HG03571 (cell line): ENCODE results near the gene MYO1E.

Experiments
- ATAC-seq: cut with Tn5 transposase; IDR thresholded peaks from one replicate; pipeline ENCODE4 v1.9.1; 2021; ENCODE audit not compliant: unreplicated experiment

The MYO1E gene

DNA sequence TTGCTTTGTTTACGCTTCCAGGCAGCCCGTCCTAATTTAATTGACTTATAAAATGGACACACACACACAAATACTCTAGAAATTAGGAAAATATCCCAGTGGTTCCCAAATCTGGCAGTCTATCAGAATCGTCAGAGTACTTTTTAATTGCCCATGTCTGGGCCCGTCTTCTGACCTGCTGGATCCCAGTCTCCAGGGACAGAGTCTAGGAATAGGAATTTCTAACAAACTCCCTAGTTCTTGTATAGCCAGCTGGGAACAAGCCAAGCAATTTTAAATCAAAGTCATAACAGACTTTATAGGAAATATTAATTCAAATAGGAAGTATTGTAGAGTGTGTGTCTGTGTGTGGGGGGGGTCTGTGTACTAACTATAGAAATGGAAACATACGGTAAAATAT, 132.6 kb downstream of the MYO1E start:
- ATAC-seq = no peak

DNA sequence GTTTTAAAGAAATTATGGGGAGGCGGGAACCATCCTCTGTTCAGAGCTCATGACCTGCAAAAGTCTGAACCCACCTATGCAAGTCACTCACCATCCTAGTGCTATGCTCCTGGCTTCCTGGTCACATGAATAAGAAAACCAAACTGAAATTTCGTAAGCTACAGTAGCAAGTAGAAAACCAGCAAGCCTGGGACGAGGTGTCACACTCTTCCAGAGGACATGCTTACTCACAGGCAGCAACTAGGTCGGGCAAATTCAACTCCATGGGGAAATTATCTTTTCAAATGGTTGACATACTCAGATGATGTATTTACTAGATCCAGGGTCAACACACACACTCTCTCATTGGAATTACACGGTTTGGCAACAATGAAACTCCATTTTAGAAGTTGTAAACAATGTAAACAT, 134.7 kb downstream of the MYO1E start:
- ATAC-seq = peak; percentile 35

DNA sequence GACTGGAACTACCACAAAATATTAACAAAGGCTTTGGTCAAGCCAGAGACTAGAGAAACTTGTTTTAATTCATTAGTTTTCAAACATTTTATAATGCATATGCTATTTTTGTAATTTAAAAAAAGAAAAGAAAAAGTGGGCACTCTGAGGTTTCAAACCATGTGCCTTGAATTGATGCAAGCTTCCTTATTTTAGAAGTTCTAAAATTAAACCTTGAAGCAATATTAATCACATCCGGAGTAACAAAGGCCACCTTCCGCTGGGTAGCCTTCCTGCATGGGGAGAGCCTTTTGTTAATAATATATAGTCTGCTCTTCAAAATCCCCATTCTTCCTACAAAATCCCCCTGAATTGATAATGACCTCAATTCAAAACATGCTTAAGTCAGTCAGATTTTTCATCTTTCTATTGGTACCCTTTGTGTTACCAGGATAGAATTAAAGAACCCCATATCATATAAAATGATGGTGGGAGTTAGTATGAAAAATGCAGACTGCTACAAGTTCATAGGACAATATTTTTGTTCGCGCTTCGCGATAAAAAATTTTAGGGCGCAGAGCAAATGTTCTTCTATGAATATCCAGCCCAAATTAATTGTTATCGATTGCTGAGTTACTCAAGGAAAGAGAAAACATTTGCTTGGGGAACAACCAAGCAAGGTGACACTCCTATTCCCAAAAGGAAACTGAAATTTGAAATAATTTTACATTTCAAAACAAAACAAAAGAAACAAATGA, 135.4 kb downstream of the MYO1E start:
- peak; percentile 78 for ATAC-seq

DNA sequence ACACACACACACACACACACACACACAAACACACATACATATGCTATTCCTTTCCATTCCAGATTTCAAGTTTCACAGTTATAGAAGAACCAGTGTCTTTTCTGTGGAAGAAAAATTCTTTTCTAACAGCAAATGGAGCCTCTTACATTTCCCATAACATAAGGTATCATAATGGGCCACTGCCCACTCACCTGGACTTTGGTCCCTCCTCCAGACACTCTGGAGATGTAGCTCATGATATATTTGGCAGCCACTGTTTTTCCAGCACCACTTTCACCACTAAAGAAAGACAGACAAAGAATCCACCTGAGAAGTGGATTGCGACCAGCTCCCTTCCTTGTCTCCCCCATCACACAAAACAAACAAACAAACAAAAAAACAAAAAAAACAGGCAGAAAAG, 136.3 kb downstream of the MYO1E start:
- no peak for ATAC-seq

DNA sequence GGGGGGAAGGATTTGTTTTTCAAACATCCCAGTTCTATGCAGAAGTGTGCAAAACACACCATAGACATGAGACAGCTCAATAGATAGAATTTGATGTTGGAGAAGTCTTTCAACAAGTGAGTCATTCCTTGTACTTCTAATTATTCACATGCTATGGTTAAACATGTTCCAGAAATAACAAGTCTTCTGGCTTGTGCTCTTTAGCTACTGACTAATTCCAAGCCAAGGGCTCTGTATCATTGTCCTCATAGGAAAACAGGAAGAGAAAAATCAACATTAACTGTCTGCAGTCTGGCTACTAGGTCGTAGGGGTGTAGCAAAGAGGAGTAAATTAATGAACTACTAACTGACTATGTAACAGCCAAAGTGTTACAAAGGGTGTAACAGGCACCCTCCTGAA, 140.2 kb downstream of the MYO1E start:
- no peak for ATAC-seq

DNA sequence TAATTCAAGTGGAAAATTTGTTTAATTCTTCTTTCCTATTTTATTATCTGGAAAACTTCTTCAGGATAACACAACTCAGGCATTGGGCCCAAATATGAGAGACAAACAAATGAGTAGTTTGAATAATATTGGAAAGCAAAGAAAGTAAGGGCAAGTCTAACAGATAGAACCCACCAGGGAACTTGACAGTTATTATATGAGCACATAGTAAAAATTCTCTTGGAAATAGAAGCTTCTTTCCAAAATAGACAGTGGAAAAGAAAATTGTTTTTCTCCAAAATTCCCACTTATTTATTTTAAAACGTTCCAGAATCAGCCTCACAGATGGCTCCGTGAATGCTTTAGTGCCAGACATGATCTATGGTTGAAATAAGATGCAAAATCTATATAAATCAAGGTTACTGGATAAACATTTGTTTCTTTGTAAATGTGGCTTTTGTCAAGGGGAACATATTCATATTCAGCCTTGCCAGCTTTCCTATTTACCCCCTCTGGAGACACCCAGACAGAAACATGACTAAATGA, 142.1 kb downstream of the MYO1E start:
- ATAC-seq = no peak

DNA sequence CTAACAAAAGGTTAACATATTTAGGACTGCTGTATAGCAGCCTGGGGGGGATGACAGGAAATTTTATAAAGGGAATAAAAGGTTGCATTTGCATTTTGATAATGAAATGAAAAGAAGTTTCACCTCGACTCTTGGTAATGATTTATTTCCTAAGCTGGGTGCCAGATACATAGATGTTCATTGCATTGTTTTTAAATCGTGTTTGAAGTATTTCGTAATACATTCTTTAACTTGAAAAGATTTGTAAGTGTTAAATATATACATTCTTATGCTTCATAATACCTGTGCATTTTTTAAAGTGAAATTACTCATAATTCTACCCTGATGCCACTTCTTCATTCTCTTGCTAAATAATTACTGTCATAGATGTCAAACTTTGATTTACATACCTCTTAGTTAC, 143.2 kb downstream of the MYO1E start:
- no peak for ATAC-seq

DNA sequence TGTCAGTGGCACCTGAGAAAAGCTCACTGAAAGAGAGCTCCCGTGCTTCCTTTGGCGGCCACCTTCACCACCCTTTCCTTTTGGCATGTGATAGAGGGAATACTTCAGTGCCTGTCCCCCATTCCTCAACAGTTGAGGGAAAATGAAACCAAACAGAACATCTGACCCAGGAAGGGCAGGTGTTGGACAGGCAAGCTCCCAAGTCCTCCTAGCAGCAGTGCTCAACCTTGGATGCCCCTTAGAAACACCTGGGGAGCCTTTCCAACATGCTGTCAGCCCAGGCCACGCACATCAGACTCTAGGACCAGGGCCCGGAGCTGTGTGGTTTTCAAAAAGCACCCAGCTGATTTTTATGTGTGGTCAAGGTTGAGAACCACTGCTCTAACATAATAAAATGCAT, 143.7 kb downstream of the MYO1E start:
- ATAC-seq = no peak

DNA sequence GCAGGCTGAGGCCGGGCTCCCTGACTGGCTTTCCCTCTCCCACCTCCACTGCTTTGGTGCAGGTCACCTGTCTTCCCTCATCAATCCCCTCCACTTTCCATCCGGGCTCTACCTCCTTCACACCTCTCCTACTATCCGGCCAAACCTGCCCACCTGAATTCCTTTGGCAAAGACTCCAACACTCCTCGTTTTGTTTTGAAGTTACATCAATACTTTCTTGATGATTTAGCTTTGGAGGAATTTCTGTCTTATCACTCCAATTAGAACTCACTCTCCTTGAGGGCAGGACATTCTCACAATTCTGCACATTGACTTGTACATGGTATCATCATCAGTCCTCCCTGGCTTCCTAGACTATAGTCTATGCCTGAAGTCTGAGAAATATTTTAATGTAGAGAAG, 145.7 kb downstream of the MYO1E start:
- ATAC-seq = no peak

DNA sequence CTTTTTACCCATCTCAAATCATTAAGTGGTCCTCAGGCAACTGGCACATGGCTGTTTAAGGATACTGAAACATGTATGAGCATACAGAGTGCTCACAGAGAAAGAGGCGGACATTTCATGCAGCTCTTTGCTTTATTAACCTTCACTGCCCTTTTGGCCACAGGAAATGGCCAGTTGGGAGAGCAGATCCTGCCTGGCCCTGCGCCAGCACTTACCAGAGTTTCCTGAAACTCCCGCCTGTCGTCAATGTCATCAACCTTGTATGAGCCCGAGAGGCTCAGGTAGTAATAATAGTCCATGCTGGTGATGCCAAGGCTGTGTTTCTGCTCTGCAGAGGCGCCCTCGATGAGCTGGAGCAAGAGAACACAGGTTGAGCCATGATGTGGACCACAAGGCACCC, 148.2 kb downstream of the MYO1E start:
- ATAC-seq = no peak

DNA sequence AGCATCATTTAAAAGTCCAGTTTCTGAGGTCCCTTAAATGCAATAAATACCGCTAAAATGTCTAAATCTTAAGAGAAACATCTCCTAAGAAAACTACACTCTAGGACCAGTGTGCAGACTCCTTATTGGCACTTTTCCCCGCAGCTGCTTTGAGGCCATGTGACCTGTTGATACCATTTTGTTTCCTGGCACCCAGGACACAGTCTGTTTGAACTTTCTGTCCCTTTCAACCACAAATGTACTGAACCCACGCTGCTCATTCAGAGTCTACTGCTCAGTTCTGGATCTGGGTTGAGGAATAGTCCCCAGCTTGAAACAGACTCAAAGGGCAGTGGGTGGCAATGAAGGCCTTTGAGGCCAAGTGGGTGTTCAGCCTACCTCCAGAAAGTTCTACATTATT, 148.9 kb downstream of the MYO1E start:
- no peak for ATAC-seq

DNA sequence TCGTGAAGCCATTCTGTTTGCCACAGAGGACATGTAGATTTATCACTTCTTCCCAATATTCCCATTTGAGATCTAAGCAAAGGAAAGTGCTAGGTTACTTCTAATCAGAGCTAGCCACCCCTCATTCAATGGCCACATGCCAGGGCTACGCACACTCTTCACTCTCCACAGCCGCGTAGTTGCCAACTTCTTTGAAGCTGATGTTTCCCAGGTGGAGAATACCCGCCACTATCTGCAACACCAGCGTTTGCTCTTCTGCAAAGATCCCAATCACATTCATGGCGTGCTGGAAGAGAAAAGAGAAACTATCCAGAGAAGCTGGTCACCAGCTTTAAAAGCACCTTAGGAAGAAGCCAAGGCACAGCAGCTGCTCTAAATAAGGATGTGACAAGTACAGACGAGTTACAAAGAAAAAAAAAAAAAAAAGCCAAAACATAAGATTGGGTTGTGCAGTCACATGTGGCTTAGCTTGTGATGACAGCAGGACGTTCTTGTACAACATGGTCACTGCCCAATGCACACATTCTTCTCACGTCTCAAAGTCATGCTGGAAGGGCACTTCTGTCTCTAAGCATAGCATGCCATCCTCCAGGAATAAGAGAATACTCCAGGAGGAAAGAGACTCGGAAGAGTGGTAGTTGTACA, 149.6 kb downstream of the MYO1E start:
- no peak for ATAC-seq

DNA sequence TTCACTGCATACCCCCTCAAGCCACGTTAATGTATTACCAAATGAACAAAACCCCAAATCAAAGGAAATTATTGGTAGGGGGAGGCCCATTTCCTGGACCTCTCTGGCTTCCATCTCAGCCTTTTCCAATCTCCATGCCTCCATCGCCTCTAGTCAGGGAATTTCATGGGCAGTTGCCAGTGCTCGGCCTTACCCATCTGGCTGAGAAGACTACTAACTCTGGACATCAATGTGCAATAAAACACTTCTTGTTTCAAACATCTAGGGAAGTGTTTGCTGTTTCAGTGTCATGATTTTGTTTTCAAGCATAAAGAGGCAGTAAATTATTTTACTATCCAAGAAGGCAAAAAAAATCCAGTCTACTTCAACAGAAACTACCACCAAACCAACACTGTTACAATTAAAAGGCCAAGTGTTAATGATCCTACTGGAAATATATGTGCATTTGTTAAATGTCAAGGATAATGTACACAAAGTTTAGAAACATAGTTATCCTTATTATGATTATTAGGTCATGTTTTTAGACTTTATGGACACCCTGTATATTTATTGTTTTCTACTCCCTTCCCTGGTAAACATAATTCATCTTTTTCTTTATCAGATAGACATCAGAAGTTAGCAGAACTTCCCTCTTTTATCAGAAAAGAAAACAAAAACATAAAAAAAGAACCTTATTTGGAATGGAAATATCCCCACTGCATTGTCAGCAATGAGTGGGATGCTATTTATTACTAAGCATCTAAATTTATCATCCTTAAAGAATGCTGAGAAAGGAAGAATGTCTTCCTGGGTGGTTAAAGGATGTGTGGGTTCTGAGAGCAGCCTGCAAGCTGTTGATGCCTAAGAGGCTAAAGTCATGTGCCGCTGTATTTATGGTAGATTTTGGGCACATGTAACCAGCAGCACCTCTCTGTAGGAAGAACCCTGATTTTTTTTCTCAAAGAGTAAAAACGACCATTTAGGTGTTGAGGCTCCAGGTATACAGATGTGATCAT, 150.9 kb downstream of the MYO1E start:
- no peak for ATAC-seq

DNA sequence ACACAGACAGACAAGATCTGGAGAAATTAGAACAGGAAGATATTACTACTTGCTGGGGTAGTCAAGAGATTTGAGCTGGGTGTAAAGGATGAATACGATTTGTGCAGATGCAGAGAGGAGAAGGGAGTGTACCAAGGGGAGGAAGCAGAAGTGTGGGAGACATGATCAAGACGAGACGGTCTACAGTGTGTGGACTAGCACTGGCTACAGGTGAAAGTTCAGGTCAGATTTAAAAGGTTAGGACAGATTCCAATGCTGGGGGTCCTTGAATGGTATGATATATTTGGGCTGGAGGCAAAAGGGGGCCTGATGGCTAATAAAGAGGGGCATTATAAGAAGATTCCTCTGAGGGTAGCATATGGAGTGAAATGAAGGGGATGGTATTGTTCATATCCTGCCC, 154.0 kb downstream of the MYO1E start:
- ATAC-seq = no peak

DNA sequence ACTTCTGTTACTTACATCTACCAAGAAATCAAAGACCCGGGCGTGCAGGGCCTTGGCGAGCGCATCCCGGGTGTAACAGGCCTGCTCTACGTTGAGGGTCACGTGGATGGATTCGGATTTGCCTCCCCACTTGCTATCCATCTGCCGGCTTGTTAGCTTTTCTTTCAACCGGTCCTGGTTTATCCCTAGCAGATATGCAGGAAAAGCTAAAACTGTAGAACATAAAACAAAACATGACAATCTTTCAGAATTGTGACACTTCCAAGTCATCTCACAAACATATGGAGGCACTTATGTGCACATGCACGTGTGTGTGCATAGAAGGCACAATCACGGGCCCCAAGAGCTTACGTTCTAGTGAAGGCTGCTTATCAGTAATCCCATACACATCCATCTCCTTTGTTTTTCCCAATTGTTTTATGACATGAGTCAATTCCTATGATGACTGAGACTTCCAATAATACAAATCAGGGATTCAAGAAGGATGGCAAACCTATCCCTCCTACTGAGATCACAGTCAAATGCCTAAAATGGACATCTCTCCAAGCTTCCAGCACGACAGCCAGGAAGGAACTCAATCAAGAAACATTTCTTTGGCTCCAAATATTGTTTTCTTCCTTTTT, 154.7 kb downstream of the MYO1E start:
- no peak for ATAC-seq

DNA sequence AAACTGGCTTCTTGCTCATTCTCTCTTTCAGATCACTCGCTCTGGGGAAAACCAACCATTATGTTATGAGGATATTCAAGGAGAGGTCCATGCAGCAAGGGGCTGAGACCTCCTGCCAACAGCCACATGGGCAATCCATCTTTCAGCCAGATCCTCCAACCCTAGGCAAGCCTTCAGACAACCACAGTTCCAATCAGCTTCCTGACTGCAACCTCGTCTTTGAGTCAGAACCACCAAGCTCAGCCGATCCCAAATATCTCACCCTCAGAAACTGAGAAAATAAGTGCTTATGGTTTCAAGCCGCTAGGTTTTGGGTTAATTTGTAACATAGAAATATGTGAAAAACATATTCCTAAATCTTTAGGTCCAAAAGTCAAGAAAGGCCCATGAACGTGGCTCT, 155.8 kb downstream of the MYO1E start:
- ATAC-seq = no peak

DNA sequence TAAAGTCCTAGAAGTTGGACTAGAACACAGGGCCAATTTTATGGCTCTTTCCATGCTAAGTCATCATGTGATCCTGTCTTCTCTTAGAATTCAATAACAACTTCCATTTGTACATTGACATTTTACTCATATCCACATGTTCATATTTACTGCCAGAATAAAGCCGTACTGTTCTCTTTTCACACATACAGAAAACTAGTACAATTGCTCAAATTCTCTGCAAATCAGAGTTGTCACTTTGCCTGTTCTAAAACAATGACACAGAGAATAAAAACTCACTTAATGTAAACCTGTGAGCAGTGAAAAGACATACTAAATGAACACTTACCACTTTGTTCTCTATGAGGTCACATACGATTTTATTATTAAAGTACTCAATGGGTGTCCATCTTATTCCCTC, 162.5 kb downstream of the MYO1E start:
- ATAC-seq = no peak

DNA sequence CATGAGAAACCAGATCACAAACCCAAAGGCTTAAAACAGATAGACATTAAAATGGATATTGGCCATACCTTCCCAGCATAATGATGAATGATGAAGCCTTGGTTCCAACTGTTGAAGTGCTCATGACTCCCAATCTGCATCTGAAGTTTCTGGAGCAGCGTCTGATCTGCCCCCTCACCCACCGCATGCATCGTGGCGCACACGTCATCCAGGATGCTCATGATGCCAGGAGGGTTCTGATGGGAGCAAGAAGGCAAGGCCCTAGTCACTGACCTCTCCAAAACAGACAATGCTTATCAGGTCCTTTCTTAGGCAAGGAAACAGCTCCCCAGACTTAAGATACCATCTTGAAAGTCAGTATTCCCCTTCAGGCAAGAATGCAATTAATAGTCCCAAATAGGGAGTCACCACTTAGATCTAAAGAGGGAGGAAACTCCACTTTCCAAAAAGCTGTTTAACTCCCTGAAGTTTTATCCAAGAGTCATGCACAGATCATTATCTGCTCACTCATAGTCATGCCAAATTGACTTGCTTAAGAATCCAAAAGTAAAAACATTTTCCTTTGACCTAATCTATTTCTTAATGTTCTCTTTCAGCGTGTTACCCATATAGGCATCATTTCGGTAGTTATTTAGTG, 163.9 kb downstream of the MYO1E start:
- no peak for ATAC-seq

DNA sequence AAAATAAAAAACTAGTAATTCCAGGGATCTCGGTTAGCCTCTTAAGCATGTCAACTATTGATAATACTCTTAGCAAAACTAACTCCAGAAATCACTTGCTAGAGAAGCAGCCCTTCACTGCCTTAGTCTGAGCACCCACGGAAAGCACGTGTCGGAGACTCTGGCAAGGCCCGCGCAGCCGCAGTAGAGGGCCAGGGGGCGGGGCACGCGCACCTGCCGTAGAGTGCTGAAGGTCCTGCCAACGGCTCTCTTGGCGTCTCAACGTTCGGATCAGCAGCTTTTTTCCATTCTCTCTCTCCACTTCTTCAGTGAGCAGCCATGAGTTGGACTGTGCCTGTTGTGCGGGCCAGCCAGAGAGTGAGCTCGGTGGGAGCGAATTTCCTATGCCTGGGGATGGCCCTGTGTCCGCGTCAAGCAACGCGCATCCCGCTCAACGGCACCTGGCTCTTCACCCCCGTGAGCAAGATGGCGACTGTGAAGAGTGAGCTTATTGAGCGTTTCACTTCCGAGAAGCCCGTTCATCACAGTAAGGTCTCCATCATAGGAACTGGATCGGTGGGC, 166.0 kb downstream of the MYO1E start, which contains the start of gene LDHAL6B:
LDHAL6B (plus strand) TSS at position 221 of the 561 bp plus-strand sequence; CDS start at position 319, 98 bp downstream.
- ATAC-seq = no peak
